GM18858 (cell line): ENCODE data around the gene CDKN2AIP.
"Not testable (repeated sequence)": the region's sequence is repeated elsewhere in the genome, so short reads cannot be mapped to it uniquely, and the experiment has no call there.

Experiments
- ATAC-seq: cut with Tn5 transposase; IDR thresholded peaks from one replicate; pipeline ENCODE4 v1.9.1; 2021; ENCODE audit not compliant: unreplicated experiment

The CDKN2AIP gene

GRCh38 chr4:183447646-183448045 is 3.2 kb downstream of the CDKN2AIP start:
- ATAC-seq, result no peak

DNA sequence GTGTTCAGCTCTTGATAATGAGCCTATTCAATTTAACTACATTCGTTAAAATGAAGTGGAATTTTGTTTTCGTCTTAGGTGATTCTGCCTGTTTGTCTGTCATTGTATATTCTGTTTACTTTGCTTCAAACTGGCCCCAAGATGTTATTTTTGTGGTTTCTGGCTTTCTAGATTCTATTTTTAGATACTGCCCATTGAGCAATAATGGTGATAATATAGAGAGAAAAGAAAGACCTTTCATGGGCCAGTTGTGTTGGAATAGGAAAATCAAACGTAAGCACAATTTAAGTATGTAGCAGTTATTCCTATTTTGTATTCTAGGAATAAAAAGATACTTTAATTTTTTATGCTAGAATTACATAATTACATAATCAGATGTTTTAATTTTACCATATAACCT is 4.0 kb downstream of the CDKN2AIP start:
- ATAC-seq, result no peak

GRCh38 chr4:183449193-183449882 is 4.9 kb downstream of the CDKN2AIP start:
- ATAC-seq, result no peak

DNA sequence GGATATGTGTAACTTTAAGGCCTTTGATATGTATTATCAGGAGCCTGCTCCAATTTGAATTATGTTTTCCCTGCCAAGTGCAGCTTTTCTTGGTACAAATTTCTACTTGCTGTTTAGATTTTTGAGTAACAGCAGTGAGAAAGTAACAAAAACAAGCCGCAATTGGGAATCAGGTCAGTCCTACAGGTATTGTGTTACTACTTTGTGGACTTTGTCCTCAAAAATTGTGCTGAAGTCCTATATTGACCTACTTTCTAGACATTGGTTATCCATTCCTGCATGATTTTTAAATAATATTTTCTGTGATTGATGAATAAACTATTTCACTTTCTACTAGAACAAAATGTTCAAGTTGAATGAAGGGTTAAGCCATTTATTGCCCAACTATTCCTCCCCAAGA is 5.7 kb downstream of the CDKN2AIP start:
- ATAC-seq, result no peak

- ATAC-seq, result no peak
These were observed 11.2 kb downstream of the CDKN2AIP start for GRCh38 chr4:183455431-183456195.

DNA sequence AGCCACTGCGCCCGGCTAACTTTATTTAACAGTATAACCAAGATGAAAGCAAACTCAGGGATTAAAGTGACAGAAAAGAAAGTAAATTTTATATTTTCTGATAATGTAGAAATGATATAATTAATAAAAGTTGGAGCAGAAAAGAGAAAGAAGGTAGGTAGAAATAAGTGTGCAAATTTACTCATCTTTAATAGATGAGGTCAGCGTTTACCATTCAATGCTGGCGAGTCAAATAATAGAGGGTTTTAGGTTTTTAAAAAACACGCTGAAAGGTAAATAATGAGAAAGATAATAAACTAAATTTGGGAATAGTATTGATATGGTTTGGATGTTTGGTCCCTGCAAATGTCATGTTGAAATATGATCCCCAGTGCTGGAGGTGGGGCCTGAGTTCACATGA is 13.6 kb downstream of the CDKN2AIP start:
- no peak for ATAC-seq

DNA sequence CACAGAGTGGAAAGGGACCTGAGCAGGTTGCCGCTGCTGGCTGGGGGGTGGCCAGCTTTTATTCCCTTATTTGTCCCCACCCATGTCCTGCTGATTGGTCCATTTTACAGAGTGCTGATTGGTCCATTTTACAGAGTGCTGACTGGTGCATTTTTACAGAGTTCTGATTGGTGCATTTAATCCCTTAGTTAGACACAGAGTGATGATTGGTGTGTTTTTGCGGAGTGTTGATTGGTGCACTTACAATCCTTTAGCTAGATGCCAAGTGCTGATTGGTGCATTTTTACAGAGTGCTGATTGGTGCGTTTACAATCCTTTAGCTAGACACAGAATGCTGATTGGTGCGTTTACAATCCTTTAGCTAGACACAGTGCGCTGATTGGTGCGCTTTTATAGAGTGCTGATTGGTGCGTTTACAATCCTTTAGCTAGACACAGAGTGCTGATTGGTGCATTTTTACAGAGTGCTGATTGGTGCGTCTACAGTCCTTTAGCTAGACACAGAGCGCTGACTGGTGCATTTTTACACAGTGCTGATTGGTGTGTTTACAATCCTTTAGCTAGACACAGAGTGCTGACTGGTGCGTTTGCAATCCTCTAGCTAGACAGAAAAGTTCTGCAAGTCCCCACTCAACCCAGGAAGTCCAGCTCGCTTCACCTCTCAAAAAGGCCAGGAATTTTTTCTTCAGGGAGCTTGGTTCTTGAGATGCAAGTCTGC is 19.6 kb downstream of the CDKN2AIP start:
- not testable (repeated sequence) for ATAC-seq

DNA sequence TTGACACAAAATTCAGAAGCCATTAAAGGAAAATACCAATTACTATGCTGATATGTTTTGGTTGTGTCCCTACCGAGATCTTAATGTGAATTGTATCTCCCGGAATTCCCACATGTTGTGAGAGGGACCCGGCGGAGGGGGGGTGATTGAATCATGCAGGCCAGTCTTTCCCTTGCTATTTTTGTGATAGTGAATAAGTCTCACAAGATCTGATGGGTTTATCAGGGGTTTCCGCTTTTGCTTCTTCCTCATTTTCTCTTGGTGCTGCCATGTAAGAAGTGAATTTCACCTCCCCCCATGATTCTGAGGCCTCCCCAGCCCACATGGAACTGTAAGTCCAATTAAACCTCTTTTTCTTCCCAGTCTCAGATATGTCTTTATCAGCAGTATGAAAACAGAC is 21.4 kb downstream of the CDKN2AIP start:
- not testable (repeated sequence) for ATAC-seq

GRCh38 chr4:183467246-183467645 is 22.8 kb downstream of the CDKN2AIP start:
- no peak for ATAC-seq

DNA sequence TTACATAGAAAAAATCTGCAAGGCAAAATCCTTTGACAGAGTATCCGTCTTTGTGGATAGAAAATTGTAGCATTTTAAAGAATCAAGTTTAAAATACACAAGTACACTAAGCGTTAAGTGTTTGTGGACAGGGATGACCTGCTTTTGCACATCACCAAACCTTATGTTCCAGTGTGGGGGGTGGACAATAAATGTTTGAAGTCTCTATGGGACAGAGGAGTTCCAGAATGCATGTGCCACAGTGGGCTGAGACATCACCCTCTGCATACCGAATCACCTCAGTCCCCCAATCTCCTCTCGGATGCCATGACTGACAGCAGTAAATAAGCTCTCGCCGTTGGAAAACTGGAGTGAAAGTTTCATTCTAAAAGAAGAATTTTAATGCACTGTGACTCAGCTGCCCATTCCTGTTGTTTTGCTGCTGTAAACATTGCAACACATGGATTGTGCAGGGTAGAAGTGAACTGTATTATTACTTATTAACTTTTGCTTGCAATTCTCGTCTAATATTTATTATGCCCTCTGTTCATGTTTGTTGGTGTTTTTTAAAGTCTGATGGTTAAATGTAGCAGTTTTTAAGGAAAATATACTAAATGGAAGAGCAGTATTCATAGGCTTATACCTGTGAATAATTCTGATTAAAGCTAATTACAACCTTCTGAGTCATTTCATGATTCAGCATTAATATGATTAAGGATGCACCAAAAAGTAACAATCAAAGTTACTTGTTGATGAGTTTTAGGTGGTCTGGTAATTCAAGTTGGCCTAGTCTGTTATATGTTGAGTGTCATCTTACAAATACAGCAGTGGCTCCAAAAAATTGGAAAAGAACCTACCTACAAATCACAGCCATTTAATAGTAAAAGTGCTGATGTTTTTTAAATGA is 24.0 kb downstream of the CDKN2AIP start:
- ATAC-seq, result no peak

GRCh38 chr4:183469285-183469684 is 24.8 kb downstream of the CDKN2AIP start:
- no peak for ATAC-seq

DNA sequence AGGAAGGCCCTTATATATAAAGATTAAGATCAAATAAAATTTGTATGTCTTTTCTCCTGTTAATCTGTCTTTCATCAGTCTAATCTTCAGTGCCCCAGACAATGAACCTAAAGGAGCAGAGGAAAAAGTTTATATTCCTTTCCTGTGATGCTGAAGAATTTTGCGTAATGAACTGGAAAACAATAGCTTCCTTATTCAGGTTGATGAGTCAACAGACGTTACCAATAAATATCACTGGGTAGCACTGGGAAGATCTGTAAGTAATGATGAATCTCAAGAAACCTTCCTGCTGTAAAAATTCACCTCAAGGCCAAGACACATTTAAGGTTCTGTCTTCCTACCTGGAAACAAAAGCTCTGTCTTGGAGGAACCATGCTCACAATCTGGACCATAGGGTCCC is 25.5 kb downstream of the CDKN2AIP start:
- ATAC-seq, result no peak

DNA sequence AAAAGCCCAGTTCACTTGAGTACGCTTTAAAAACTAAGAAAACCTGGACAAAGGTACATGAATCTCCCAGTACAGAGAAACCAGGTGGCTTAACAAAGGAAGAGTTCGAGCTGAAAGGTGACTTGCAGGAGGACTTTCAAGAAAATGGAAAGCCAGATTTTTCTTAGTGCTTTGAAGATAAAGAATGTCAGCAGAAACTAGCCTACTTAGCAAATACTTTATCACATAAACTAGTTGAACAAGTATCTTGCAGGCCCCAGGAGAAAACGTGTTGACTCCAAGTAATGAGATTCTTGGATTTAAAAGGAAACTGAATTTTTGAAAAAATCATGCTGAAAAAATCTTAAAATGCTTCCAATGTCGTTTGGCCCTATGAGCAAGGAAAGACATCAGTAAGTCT is 26.4 kb downstream of the CDKN2AIP start:
- ATAC-seq, result no peak

DNA sequence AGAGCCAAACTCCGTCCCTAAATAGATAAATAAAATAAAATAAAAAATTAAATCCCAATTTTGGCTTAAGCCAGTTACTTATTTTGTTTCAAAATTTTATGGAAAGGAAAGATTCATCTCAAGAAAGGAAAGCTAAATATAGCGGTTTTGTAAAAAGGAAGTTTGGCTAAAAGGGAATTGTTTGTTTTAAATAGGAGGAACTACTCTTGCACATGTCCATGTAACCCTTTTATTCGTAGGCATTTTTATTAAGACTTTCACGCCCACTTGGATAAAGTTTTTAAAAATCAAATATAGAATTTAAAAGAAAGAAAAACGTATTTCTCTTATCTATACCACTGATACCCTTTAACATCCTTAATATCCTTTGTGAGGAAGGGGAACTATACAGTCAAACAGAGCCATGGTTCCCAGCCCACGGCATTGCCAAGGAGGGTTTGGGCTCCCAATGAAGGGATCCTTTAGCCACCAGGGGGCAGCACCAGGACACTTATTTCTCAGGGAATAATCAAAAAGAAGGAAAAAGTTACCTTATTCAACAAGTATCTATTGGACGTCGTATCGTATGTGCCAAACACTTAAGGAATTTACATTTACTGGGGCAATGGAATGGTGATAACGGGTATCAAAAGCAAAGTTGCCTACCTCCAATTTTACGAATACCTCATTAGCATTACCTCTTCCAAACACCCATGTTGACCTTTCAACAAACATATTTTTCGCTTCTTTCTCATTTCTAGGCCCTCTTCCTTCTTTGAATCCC is 27.7 kb downstream of the CDKN2AIP start:
- ATAC-seq, result peak; percentile 68

GRCh38 chr4:183478123-183478522 is 33.7 kb downstream of the CDKN2AIP start:
- no peak for ATAC-seq

GRCh38 chr4:183478926-183479325 is 34.5 kb downstream of the CDKN2AIP start:
- ATAC-seq, result no peak

- not testable (repeated sequence) for ATAC-seq
These were observed 38.2 kb downstream of the CDKN2AIP start for GRCh38 chr4:183482515-183483095.

- no peak for ATAC-seq
These were observed 39.6 kb downstream of the CDKN2AIP start for GRCh38 chr4:183483997-183484396.

DNA sequence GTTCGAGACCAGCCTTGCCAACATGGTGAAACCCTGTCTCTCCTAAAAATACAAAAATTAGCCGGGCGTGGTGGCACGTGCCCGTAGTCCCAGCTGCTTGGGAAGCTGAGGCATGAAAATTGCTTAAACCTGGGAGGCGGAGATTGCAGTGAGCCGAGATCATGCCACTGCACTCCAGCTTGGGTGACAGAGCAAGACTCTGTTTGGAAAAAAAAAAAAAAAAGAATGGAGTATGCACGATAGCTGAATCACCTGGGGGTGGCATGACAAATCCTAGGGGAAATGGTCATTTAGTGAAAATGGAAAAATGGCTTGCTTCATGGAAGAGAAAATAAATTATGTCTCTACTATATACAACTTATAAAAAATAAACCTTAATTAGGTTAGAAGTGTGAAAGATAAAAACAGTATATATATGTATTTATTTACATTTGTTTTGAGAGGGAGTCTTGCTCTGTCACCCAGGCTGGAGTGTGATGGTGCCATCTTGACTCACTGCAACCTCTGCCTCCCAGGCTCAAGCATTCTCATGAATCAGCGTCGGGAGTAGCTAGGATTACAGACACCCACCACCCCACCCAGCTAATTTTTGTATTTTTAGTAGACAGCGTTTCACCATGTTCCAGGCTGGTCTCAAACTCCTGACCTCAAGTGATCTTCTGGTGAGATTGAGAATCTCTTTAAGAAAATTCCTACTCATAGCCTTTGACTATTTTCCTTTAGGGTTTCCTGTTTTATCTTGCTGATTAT is 41.1 kb downstream of the CDKN2AIP start:
- no peak for ATAC-seq
